GM04503 (cell line): Measurements from ENCODE around the gene SPEF2.
A peak's percentile ranks its signal among the peaks of the same experiment; 100 is the strongest.

Experiments
- DNase-seq: peaks from one replicate; pipeline ENCODE4 v3.0.0-alpha.2; 2012; ENCODE audit warnings: low read depth

The SPEF2 gene

GRCh38 chr5:35785601-35786085, 168.0 kb downstream of the SPEF2 start:
- no peak for DNase-seq

DNA sequence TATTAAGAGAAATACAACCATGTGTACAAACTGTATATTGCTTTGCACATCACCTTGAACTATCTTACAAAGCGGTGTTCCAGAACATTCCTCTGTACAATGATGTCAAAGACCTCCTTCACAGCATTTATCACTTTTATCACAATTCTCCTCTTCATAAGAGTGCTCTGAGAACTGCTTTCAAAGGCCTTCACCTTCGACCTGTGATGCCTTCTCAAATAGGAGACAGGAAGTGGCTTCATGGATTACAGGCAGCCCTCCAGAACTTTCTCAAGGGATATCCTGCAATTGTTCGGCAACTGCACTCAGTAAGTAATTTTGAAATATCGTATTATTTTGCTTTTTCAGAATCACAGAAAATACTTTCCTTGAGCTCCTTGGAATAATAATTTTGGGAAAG, 171.1 kb downstream of the SPEF2 start:
- no peak for DNase-seq

- DNase-seq = peak; percentile 47
These were observed 172.2 kb downstream of the SPEF2 start for GRCh38 chr5:35789732-35790456.

DNA sequence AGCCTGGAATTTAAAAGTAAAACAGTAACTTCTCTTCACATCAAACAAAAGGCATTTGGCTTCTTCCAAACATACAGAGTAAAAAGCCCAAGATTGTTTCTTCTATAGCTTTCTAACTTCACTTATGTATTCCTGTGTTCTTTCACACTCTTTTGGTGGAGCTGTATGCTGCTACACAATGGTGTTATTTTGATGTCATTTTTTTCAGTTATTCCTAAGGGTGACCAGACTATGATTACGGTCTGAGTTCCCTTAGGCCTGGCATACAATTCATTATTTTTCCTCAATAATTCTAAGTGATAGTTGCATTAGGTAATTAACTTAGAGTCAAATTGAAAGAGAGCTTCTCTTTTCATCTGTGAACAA, 172.8 kb downstream of the SPEF2 start:
- no peak for DNase-seq

GRCh38 chr5:35794328-35794619, 176.6 kb downstream of the SPEF2 start:
- no peak for DNase-seq

DNA sequence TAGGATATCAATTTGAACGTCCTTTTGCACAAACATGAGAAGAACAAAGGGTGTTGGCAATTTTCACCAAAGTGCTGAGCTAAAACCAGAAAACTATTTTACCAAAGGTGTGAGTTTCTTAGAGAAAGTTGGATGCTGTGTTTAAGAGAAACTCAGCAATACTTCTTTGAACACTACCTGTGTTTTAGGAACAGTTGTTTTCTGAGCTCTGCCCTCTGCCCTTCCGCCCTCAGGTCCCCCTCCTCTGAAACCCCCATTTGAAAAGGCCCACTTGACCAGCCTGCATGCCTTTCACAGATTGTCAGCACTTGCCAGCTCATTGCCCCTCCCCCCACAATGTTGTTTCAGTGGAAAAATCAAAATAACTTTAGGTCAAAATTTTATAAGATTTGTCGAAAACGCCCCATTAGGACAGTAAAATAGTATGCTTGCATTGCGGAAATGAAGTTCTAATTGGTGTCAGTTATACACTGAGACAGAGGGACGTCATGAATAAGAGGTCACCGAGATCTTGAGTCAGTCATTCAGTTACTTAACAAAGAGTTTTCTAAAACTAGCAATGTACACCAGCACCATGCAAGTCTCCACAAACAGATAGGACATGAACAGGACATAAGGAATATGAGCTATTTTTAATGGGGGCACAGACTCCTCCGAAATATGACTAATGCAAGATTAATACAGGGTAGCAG, 177.2 kb downstream of the SPEF2 start:
- no peak for DNase-seq

DNA sequence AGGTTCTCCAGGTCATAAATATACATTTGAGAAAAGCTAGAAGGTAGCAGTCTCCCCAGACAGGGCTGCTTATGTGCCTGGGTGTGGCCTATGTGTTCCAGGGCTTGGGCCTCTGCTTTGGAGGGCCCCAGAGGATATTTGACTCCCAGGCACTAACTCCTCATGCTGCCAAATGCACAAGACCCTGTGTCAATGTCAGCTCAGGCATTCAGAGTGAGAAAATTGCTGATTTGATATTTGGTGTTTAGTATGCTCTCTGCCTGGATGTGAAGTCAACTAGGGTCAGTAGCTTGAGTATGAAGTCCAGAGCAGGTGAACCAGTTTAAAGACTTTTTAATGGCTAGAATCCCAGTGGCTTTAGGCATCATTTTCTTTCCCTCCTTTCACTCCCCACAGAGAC, 181.5 kb downstream of the SPEF2 start:
- DNase-seq = no peak

DNA sequence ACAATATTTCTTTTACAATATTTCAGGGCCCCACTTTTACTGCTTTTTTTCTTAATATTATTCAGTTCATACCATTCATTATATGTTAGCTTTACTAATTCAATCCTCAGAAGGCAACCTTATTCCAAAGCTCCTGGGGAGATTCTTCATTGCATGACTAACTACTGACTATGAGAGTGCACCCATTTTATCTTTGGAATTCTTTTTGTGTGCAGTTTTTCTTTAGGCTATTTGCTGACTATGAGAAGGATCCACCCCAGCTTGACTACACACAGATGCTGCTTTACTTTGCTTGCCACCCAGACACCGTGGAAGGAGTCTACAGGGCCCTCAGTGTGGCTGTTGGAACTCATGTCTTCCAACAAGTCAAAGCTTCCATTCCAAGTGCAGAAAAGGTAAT, 182.1 kb downstream of the SPEF2 start:
- no peak for DNase-seq

DNA sequence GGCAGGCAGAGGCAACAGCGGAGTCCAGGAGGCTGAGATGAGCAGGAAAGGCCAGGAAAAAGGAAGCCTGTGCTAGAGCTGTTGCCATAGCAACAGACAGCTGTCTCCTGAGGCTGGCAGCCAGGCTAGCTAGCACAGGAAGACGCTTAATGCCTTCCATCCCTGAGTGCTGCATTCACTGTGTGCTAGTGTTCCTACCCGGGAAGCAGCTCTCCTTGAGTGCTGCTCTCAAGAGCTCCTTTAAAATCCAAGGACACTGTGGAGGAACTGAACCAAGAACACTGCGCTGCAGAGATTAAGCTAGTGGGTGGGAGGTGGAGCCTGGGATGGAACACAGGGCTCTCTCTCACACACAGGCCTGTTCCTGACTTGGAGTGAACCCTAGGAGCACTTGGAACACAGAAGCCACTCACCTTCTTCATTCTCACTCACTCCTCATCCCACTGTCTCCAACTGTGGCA, 185.6 kb downstream of the SPEF2 start:
- peak; percentile 49 for DNase-seq

DNA sequence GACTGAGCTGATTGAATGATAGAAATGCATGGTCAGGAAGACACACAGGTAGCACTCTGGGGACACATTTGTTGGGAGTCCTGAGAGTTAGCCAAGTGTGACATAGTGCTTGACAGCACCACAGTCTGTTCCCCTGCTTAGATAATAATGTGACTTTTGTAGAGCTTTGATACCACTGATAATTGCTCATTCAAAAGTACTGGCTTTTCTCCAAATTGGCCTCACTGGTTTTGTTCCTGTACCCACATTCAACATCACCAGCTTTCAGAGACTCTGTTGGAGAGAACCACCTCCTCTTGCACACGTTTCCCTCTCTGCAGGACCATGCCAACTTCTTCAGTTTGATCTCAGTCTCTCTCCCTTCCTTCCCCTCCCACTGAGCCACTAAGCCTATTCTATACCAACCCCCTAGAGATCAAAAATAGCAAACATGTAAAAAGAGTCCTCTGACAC, 186.6 kb downstream of the SPEF2 start:
- DNase-seq = no peak

GRCh38 chr5:35804841-35805240, 187.2 kb downstream of the SPEF2 start:
- no peak for DNase-seq

GRCh38 chr5:35810601-35811000, 192.9 kb downstream of the SPEF2 start:
- no peak for DNase-seq

DNA sequence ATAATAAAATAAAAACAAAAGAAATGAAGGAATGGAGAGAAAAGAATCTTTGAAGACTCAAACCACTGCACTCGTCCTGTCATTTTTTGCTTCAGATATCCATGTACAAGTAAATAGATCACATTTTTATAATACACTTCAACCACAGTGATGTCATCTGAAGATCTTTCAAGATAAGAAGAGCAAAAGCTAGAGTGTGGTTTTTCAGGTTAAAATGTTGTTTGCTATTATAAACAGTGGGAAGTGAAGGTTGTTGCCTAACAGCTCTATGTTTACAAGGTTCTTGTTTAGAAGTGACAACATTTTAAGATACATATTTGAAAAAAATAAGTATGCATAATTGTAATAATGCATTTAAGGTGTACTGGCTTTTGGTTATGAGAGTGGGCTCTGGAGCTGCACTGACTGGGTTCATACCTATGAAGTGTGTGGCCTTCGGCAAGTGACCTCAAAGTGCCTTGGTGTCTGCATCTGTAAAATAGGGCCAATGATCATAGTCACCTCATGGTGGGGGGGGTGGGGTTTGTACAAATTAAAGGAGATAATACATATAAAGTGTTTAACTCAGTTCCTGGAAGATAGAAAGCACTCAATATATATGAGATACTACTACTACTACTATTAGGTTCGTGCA, 193.6 kb downstream of the SPEF2 start:
- no peak for DNase-seq

DNA sequence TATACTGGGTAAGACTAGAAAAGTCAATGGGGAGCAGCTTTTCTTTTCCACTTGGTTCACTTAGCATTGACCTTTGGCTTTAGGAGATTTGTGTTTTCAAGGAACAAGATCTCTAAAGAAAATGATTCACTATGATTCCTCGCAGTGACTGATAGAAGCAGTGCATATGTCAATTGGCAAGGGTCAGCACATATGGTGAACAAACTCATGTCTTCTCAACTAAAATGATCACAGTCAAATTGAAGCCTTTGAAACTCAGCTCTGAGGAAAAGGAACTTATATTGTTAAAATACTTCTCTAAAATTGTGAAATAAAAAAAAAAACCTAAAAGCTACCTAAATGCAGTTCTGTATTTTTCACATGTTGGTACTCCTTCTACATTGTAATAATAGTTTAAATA, 195.9 kb downstream of the SPEF2 start:
- no peak for DNase-seq

DNA sequence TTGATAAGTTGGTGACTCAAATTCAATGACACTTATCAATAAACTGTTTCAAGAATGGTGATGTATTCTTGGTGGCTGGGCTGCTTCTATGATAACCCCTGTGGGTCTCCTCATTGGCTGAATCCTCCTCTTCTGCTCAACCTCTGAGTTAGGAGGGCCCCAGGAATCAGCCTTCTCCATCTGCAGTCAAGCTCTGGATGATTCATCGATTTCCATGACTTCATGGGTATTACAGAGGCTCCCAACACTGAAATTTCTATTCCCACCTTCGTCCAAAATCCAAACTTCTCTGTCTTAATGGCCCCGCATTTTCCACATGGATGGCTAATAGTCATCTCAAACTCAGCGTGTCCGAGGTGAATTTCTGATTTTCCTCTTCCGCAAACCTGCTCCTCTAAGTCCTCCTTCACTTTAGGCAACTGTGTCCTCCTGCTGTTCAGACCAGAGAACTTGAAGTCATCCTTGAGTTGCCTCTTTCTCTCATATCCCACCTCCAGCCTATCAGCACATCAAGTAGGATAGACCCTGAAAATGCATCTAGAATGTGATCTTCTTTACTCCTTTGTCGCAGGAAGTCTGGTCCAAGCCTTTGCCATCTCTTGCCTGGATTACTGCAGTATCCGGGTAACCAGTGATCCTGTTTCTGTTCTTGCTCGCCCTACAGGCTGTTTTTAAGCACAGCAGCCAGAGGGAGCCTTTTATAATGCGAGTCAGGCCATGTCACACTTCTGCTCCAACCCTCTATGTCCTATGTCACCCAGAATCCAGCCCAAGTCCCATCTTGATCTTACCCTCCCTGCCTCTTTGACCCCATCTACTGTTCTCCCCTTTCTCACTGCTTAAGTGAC, 197.7 kb downstream of the SPEF2 start:
- no peak for DNase-seq

DNA sequence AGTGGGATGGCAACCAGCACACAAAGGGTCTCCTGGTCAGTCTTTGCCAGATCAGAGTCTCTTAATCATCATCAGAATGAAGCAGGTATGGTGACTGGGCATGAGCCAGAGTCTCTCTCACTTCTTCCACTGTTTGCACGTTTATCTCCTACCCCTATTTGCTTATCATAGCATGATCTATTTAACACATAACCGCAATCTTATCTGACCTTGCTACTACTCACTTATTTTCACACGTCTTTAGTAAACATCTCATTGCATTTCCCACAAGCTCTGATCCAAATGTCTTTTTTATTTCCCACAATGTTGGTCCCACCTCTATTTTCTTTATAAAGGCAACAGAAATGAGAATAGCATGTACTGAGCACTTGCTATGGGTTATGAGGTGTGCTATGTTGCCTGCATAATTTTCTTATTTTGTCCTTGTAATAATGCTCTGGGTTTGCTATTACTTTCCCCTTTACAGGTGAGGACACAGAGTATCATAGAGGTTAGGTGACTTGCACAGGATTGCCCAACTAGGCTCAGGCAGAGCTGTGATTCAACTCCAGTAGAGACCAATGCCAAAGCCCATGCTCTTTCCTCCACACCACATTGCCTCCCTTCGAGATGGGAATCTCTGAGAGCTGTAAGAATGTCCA, 199.3 kb downstream of the SPEF2 start:
- no peak for DNase-seq

- DNase-seq = no peak
These were observed 201.4 kb downstream of the SPEF2 start for GRCh38 chr5:35819026-35819425.

DNA sequence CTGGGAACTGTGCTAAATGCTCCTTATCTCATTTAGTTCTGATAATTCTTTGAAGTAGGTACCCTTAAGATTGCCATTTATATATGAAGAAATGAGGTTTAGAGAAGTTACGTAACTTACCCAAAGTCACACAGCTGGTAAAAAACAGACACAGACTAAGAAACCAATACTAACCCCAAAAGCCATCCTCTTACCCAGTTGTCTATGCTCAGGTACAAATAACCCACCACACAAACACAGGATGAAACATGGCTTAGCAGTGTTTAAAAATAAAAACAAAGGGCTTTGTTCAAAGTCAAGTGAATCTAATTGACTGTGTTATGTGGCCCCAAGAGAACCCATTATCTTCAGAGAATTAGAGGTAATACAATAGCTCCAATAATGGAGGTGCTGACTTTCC, 202.0 kb downstream of the SPEF2 start:
- no peak for DNase-seq

DNA sequence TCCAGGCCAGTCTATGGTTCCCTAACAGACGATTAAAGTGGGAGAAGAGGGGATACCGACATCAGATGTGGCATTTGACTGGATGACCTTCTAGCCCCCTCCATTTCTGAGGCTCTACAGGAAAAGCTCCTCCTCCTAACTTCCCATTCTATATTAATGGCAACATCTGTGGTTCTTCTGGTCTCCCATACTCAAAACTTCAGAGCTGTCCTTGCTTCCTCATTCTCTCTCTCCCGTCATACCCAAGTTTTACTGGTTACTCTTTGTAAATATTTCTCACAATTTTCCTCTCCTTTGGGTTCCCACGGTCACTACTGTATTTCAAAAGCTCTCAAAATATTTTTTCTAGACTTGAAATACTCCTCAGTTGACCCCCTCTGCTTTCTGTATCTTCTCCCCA, 203.1 kb downstream of the SPEF2 start:
- no peak for DNase-seq

DNA sequence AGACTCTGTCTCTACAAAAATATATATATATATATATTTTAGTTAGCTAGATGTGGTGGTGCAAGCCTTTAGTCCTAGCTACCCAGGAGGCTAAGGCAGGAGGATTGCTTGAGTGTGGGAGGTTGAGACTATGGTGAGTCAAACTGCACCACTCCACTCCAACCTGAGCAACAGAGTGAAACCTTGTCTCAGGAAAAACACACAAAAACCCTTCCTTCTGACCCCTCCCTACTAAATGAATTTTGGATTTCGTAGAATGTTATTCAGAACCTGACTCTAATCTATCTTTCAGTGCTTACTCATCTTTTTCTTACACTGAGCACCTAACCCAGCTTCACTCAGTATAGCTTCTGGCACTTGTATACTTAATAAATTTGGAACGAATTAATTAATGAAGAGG, 203.8 kb downstream of the SPEF2 start:
- DNase-seq = no peak

DNA sequence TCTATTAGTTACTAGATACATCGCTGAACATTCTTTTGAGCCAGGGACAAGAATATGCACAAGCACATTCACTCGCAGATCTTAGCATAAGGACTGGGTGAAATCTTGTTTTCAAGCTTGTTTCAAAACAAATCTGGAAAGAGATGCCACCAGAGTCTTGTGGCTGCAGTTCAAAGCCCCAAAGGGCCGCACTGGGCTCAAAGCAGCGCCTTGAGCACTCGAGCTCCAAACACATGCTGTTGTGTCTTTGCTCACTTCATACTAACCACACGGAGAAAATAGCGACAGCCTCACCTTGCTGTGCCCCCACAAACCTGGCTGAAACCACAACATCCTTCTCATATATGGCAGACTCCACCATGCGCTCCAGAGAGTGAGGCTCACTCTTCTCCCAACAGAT, 204.8 kb downstream of the SPEF2 start:
- DNase-seq = no peak
